ENCODE results near the gene ERI3. TPM values are rescaled to one million over a fixed set of nuclear protein-coding genes. Genes with fewer than 3 reads are reported as not detected.

The ERI3 gene
- total and polyA plus RNA-seq, 2 donors (not counting 3 experiments of a cell fraction or from before 2014, with no cell fraction given), result 45.3 to 94.0 TPM

- H3K9me1 ChIP-seq (replicated peaks; ENCODE audit: control insufficient read depth, extremely low read depth, insufficient read depth, low read length), result no peaks in the 10 kb centered on the region
- intact Hi-C loops (cut with micrococcal nuclease), result no loop called here
- no peaks in the 10 kb centered on the region for H3K9me3 ChIP-seq (replicated peaks; ENCODE audit: control insufficient read depth, insufficient read depth, low read length)
- no peaks in the 10 kb centered on the region for H4K20me1 ChIP-seq (replicated peaks; ENCODE audit: control insufficient read depth, extremely low read depth, insufficient read depth, low read length)
- no peak for TF ChIP-seq MAX (IDR thresholded peaks at IDR 0.05; ENCODE audit: insufficient read depth, insufficient read length)
- no peak for TF ChIP-seq POLR2A (IDR thresholded peaks at IDR 0.05; ENCODE audit: low read depth, low read length)
- TF ChIP-seq EZH2 (IDR thresholded peaks at IDR 0.05; ENCODE audit: borderline replicate concordance, low read depth, low read length, severe bottlenecking), result no peak
- no peak for TF ChIP-seq JUN (IDR thresholded peaks at IDR 0.05; ENCODE audit: borderline replicate concordance, insufficient read depth, insufficient read length, low read depth)
- no peak for TF ChIP-seq POLR2AphosphoS5 (IDR thresholded peaks at IDR 0.05; ENCODE audit: insufficient read depth, low read depth, low read length)
- TF ChIP-seq FOS (IDR thresholded peaks at IDR 0.05; ENCODE audit: borderline replicate concordance, insufficient read depth, low read length), result no peak
- TF ChIP-seq, protein P1, sequence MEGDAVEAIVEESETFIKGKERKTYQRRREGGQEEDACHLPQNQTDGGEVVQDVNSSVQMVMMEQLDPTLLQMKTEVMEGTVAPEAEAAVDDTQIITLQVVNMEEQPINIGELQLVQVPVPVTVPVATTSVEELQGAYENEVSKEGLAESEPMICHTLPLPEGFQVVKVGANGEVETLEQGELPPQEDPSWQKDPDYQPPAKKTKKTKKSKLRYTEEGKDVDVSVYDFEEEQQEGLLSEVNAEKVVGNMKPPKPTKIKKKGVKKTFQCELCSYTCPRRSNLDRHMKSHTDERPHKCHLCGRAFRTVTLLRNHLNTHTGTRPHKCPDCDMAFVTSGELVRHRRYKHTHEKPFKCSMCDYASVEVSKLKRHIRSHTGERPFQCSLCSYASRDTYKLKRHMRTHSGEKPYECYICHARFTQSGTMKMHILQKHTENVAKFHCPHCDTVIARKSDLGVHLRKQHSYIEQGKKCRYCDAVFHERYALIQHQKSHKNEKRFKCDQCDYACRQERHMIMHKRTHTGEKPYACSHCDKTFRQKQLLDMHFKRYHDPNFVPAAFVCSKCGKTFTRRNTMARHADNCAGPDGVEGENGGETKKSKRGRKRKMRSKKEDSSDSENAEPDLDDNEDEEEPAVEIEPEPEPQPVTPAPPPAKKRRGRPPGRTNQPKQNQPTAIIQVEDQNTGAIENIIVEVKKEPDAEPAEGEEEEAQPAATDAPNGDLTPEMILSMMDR (IDR thresholded peaks at IDR 0.05; ENCODE audit: extremely low read depth in 1 of 2, insufficient read depth in 1 of 2, low read depth in 1 of 2, low read length in 2 of 2), result no peak
- TF ChIP-seq GATA2 (IDR thresholded peaks at IDR 0.05; ENCODE audit: insufficient read depth, insufficient read length, low read depth, low read length), result no peak
- no peak for TF ChIP-seq MYC (IDR thresholded peaks at IDR 0.05; ENCODE audit: low read depth, low read length)
- POLR2A ChIA-PET, result no interaction called here
- DNase-seq (ENCODE audit: low read depth, low spot score), result no peak
- no peaks in the 10 kb centered on the region for H3K79me2 ChIP-seq (ENCODE audit: control insufficient read depth, insufficient read depth, low read length)
- CTCF ChIA-PET, result interaction anchor here (0.7 kb wide), 1 partner anchor 14 kb away, joined by 3 read pairs; no protein-coding TSS in a partner anchor
- H3K9ac ChIP-seq (replicated peaks; ENCODE audit: extremely low read depth, insufficient read depth, low read length), result no peak overlapping the region
- H3K4me2 ChIP-seq (ENCODE audit: insufficient read depth, low read length), result no peak overlapping the region
- BruUV-seq (replicated peaks), result no TSS peak
- no peaks in the 10 kb centered on the region for H3K4me1 ChIP-seq (ENCODE audit: control insufficient read depth, extremely low read depth, insufficient read depth, low read length)
- dilution Hi-C loops (cut with MboI; ENCODE audit: extremely low pct_ligation_motif_present, low sequenced_read_pairs), result no loop called here
- no peak overlapping the region for H3K4me3 ChIP-seq (replicated peaks in 1 of 3; ENCODE audit: insufficient read depth in 1 of 3, low read depth in 1 of 3, low read length in 3 of 3)
- H3K27ac ChIP-seq (ENCODE audit: insufficient read depth, low read depth, low read length), result no peak overlapping the region
- no peak overlapping the region for H2AFZ ChIP-seq (ENCODE audit: low read depth, low read length)
- H3K27me3 ChIP-seq (ENCODE audit: control insufficient read depth in 2 of 2, insufficient read depth in 2 of 2, low read length in 2 of 2), result peaks cover 0 to 4% of the 10 kb centered on the region in 2 experiments
- no peaks in the 10 kb centered on the region for H3K36me3 ChIP-seq (ENCODE audit: control insufficient read depth in 2 of 2, extremely low read depth in 1 of 2, insufficient read depth in 2 of 2, low read length in 2 of 2)
- FAIRE-seq, result no peak
Observed at GRCh38 chr1:44174630-44175029, 180.4 kb downstream of the ERI3 start.

Small RNAs within 50 kb of the gene (small RNA-seq; reads per million reads assigned to genes)
- gene AL035417.1 (ENCODE audit: insufficient read depth, insufficient read length, low read depth, low replicate concordance) (not detected), gene RNU6-369P (ENCODE audit: insufficient read depth, insufficient read length, low read depth, low replicate concordance) (not detected)

Other genes with a start within 250 kb of the ERI3 start
- gene KLF17, start 236.4 kb downstream of the ERI3 start, total RNA-seq, result not detected in 2 replicates
- gene KLF17, start 236.4 kb downstream of the ERI3 start, polyA plus RNA-seq, result not detected in 2 replicates
- not detected in 2 replicates for gene KLF18, start 213.6 kb downstream of the ERI3 start, total RNA-seq
- gene KLF18, start 213.6 kb downstream of the ERI3 start, polyA plus RNA-seq, result not detected in 2 replicates
- 40.9 and 42.9 TPM in 2 replicates for gene DMAP1, start 141.8 kb downstream of the ERI3 start, total RNA-seq
- gene DMAP1, start 141.8 kb downstream of the ERI3 start, polyA plus RNA-seq, result 62.8 and 63.2 TPM in 2 replicates
- gene RNF220, start 50.0 kb upstream of the ERI3 start, total RNA-seq, result 62.7 and 72.6 TPM in 2 replicates
- 64.1 and 66.6 TPM in 2 replicates for gene RNF220, start 50.0 kb upstream of the ERI3 start, polyA plus RNA-seq

Data from endothelial cell of umbilical vein (primary cell).